ENCODE results near the gene APBA2. TPM values are rescaled to one million over a fixed set of nuclear protein-coding genes. Genes with fewer than 3 reads are reported as not detected.

Gene APBA2
- total and polyA plus RNA-seq, 3 donors from 2014 or later: 18.5 to 37.7 (median 29.5) TPM

GRCh38 chr15:29029651-29030195, 143.9 kb downstream of the APBA2 start:
- Histone ChIP-seq H3K27ac (no peak overlapping the region), H3K4me3 (no peak overlapping the region), H3K27me3 (no peaks in the 10 kb centered on the region), H3K9me3 (no peaks in the 10 kb centered on the region), H3K36me3 (ENCODE audit: low read depth, missing control alignments) (no peaks in the 10 kb centered on the region), H3K4me1 (no peaks in the 10 kb centered on the region)
- TF ChIP-seq POLR2A (IDR thresholded peaks at IDR 0.05) (no peak), CTCF (IDR thresholded peaks at IDR 0.05) (no peak)
- intact Hi-C loops (cut with DNase I; ENCODE audit: low total_unique reads): no loop called here
- no peak for DNase-seq
- WGBS, 2 donors: 92 to 93% methylated on average over 8 to 17 of the region's 17 CpGs

GRCh38 chr15:29031502-29032228, 145.9 kb downstream of the APBA2 start:
- H3K4me1 ChIP-seq: no peaks in the 10 kb centered on the region
- WGBS, 2 donors: 88 to 100% methylated on average over 3 of the region's 3 CpGs
- H3K27me3 ChIP-seq: no peaks in the 10 kb centered on the region
- DNase-seq: no peak
- intact Hi-C loops (cut with DNase I; ENCODE audit: low total_unique reads): no loop called here
- no peak overlapping the region for H3K4me3 ChIP-seq
- TF ChIP-seq POLR2A (IDR thresholded peaks at IDR 0.05) (no peak), CTCF (IDR thresholded peaks at IDR 0.05) (no peak)
- no peak overlapping the region for H3K27ac ChIP-seq
- no peaks in the 10 kb centered on the region for H3K9me3 ChIP-seq
- no peaks in the 10 kb centered on the region for H3K36me3 ChIP-seq (ENCODE audit: low read depth, missing control alignments)

GRCh38 chr15:29032229-29032625, 146.5 kb downstream of the APBA2 start:
- TF ChIP-seq POLR2A (IDR thresholded peaks at IDR 0.05): no peak
- TF ChIP-seq CTCF (IDR thresholded peaks at IDR 0.05): no peak
- Histone ChIP-seq H3K4me1 (no peaks in the 10 kb centered on the region), H3K27me3 (no peaks in the 10 kb centered on the region), H3K36me3 (ENCODE audit: low read depth, missing control alignments) (no peaks in the 10 kb centered on the region), H3K9me3 (no peaks in the 10 kb centered on the region), H3K4me3 (no peak overlapping the region), H3K27ac (no peak overlapping the region)
- intact Hi-C loops (cut with DNase I; ENCODE audit: low total_unique reads): no loop called here
- no peak for DNase-seq
- 85 to 89% methylated on average over 4 of the region's 4 CpGs for WGBS, 2 donors

GRCh38 chr15:29032751-29033150, 147.0 kb downstream of the APBA2 start:
- no peak overlapping the region for H3K4me3 ChIP-seq
- no peak for DNase-seq
- no peaks in the 10 kb centered on the region for H3K9me3 ChIP-seq
- no peaks in the 10 kb centered on the region for H3K27me3 ChIP-seq
- no peak overlapping the region for H3K27ac ChIP-seq
- H3K4me1 ChIP-seq: no peaks in the 10 kb centered on the region
- TF ChIP-seq POLR2A (IDR thresholded peaks at IDR 0.05): no peak
- no peak for TF ChIP-seq CTCF (IDR thresholded peaks at IDR 0.05)
- 86 to 94% methylated on average over 5 of the region's 5 CpGs for WGBS, 2 donors
- no peaks in the 10 kb centered on the region for H3K36me3 ChIP-seq (ENCODE audit: low read depth, missing control alignments)
- intact Hi-C loops (cut with DNase I; ENCODE audit: low total_unique reads): no loop called here

GRCh38 chr15:29034151-29034550, 148.4 kb downstream of the APBA2 start:
- WGBS, 2 donors: 64 to 65% methylated on average over 3 of the region's 3 CpGs
- Histone ChIP-seq H3K27me3 (no peaks in the 10 kb centered on the region), H3K36me3 (ENCODE audit: low read depth, missing control alignments) (no peaks in the 10 kb centered on the region), H3K4me3 (no peak overlapping the region), H3K27ac (no peak overlapping the region), H3K9me3 (no peaks in the 10 kb centered on the region), H3K4me1 (no peaks in the 10 kb centered on the region)
- TF ChIP-seq POLR2A (IDR thresholded peaks at IDR 0.05) (no peak), CTCF (IDR thresholded peaks at IDR 0.05) (no peak)
- intact Hi-C loops (cut with DNase I; ENCODE audit: low total_unique reads): no loop called here
- no peak for DNase-seq
